CD4-positive, alpha-beta T cell (primary cell): Measurements from ENCODE around the gene RRP12. TPM values are rescaled to one million over a fixed set of nuclear protein-coding genes. Genes with fewer than 3 reads are reported as not detected.

ENCODE experiments used
- ATAC-seq: fragments of 200-7000 bp; cut with Tn5 transposase; one replicate; pipeline ENCODE4 v1.10.0; 2022; ENCODE audit warnings: mild to moderate bottlenecking; ENCODE audit not compliant: poor library complexity
- CTCF ChIA-PET: fragments of 350-600 bp; sonication (Branson Sonifier 250); formaldehyde crosslinking; loops from one replicate; lab custom pipeline; 2021; ENCODE audit warnings: antibody characterized with exemption, inconsistent platforms; lab: Charles Lee
- POLR2A ChIA-PET: fragments of 350-600 bp; sonication (Branson Sonifier 250); formaldehyde crosslinking; loops from one replicate; lab custom pipeline; 2021; ENCODE audit warnings: antibody characterized with exemption, inconsistent platforms; lab: Charles Lee
- DNase-seq, 14 experiments: peaks; one replicate each; pipeline ENCODE4 v3.0.0-alpha.2; 2013 to 2020; ENCODE audit warnings: mixed read lengths in 2 of 14
- H3K27ac ChIP-seq, 2 donors: one replicate each; pipeline versions ENCODE4 v1.5.1 to v1.7.0; 2013; ENCODE audit warnings: low read length in 2 of 2, low read depth in 1 of 2, mild to moderate bottlenecking in 1 of 2
- H3K27me3 ChIP-seq, 2 experiments: 1 replicate in 1 of 2; 2 replicates in 1 of 2; pipeline versions ENCODE4 v1.6.1 to v1.7.0; 2013; ENCODE audit warnings: low read length in 2 of 2, control low read depth in 1 of 2, mild to moderate bottlenecking in 1 of 2, moderate library complexity in 1 of 2; ENCODE audit not compliant: insufficient read depth in 2 of 2, control insufficient read depth in 1 of 2
- H3K36me3 ChIP-seq: one replicate; pipeline ENCODE4 v1.6.1; 2013; ENCODE audit warnings: low read length, control low read depth; ENCODE audit not compliant: insufficient read depth
- H3K4me1 ChIP-seq: one replicate; pipeline ENCODE4 v1.6.1; 2013; ENCODE audit warnings: low read length, control low read depth; ENCODE audit not compliant: insufficient read depth
- H3K4me3 ChIP-seq: one replicate; pipeline ENCODE4 v1.5.1; 2013; ENCODE audit warnings: mild to moderate bottlenecking, low read length, moderate library complexity
- H3K9me3 ChIP-seq, 2 experiments: 1 replicate in 1 of 2; 2 replicates in 1 of 2; pipeline versions ENCODE4 v1.6.1 to v1.7.0; 2013; ENCODE audit warnings: low read length in 2 of 2, mild to moderate bottlenecking in 2 of 2, control low read depth in 1 of 2, moderate library complexity in 1 of 2; ENCODE audit not compliant: control insufficient read depth in 1 of 2, insufficient read depth in 1 of 2
- H3K27ac Mint-ChIP-seq: one replicate; pipeline ENCODE4 v1.8.0; 2020; ENCODE audit warnings: mixed read lengths
- H3K27me3 Mint-ChIP-seq: one replicate; pipeline ENCODE4 v1.8.0; 2021; ENCODE audit warnings: mixed read lengths
- H3K36me3 Mint-ChIP-seq: one replicate; pipeline ENCODE4 v1.8.0; 2021; ENCODE audit warnings: low read depth, mixed read lengths
- H3K4me1 Mint-ChIP-seq: one replicate; pipeline ENCODE4 v1.8.0; 2021; ENCODE audit warnings: low read depth, mixed read lengths
- H3K4me3 Mint-ChIP-seq: one replicate; pipeline ENCODE4 v1.8.0; 2020; ENCODE audit warnings: mild to moderate bottlenecking, mixed read lengths
- H3K9me3 Mint-ChIP-seq: one replicate; pipeline ENCODE4 v1.8.0; 2020; ENCODE audit warnings: mixed read lengths
- CTCF ChIP-seq: fragments of 200-600 bp; IDR thresholded peaks from one replicate; pipeline ENCODE4 v1.8.0; 2022; ENCODE audit warnings: antibody characterized with exemption, mild to moderate bottlenecking
- intact Hi-C, 2 experiments: fragments of 100-400 bp; cut with DNase I in 1 of 2; cut with micrococcal nuclease in 1 of 2; formaldehyde crosslinking; loops; one replicate each; pipeline versions ENCODE4 v1.15.1 to v1.9.0; 2023 to 2025; cut with DNase I, micrococcal nuclease
- total RNA-seq, 174 experiments: library from RNA in 2 of 174; stranded (reverse) in 2 of 174; gene quantifications; one replicate each; pipeline ENCODE4 v1.2.3 and lab custom pipeline; 2021 to 2026

The RRP12 gene
- total RNA-seq, 2 experiments from 2014 or later, result 84.2 to 87.6 TPM

- Histone ChIP-seq H3K36me3 (no peaks in the 10 kb centered on the region), H3K4me1 (peaks cover 36% of the 10 kb centered on the region), H3K4me3 (no peak overlapping the region), H3K9me3 (no peaks in the 10 kb centered on the region), H3K27me3 (no peaks in the 10 kb centered on the region), H3K27ac (no peak overlapping the region)
- ATAC-seq, result no peak
- ChIA-PET CTCF (interaction anchor here (1.1 kb wide), 1 partner anchor 43 kb away, joined by 3 read pairs; no protein-coding TSS in a partner anchor), POLR2A (interaction anchor here (1.3 to 3.2 kb wide), 2 partner anchors 10 to 12 kb away, joined by 5 to 18 read pairs; partner anchors contain the start of gene FRAT2)
- Mint-ChIP-seq H3K27ac (peak overlapping the region; percentile 89), H3K27me3 (no peaks in the 10 kb centered on the region), H3K4me1 (peaks cover 43% of the 10 kb centered on the region), H3K4me3 (peak overlapping the region; percentile 97), H3K36me3 (peaks cover 19% of the 10 kb centered on the region), H3K9me3 (no peaks in the 10 kb centered on the region)
- DNase-seq, result no peak
- TF ChIP-seq CTCF, result no peak
- intact Hi-C loops, result no loop called here
Observed at GRCh38 chr10:97321804-97322190, 79.3 kb downstream of the RRP12 start.

- no peaks in the 10 kb centered on the region for H3K27me3 Mint-ChIP-seq
- peaks cover 41% of the 10 kb centered on the region for H3K4me1 Mint-ChIP-seq
- Histone ChIP-seq H3K27ac (peak overlapping the region in 1 of 2 donors; percentile 66), H3K4me3 (peak overlapping the region; percentile 65), H3K9me3 (no peaks in the 10 kb centered on the region), H3K36me3 (no peaks in the 10 kb centered on the region), H3K4me1 (peaks cover 36% of the 10 kb centered on the region), H3K27me3 (no peaks in the 10 kb centered on the region)
- peak overlapping the region; percentile 89 for H3K27ac Mint-ChIP-seq
- H3K4me3 Mint-ChIP-seq, result peak overlapping the region; percentile 97
- ChIA-PET POLR2A (interaction anchor here (1.3 to 3.2 kb wide), 2 partner anchors 11 to 13 kb away, joined by 5 to 18 read pairs; partner anchors contain the start of gene FRAT2), CTCF (interaction anchor here (1.1 kb wide), 1 partner anchor 43 kb away, joined by 3 read pairs; no protein-coding TSS in a partner anchor)
- no peak for TF ChIP-seq CTCF
- ATAC-seq, result no peak
- DNase-seq, result peak in 4 of 14 experiments; percentile 12 to 43 (median 28)
- H3K36me3 Mint-ChIP-seq, result peaks cover 19% of the 10 kb centered on the region
- intact Hi-C loops, result no loop called here
- H3K9me3 Mint-ChIP-seq, result no peaks in the 10 kb centered on the region
Observed at GRCh38 chr10:97321032-97321803, 79.9 kb downstream of the RRP12 start.

GRCh38 chr10:97320480-97321031 is 80.6 kb downstream of the RRP12 start:
- ATAC-seq (peak; percentile 3), DNase-seq (peak in 9 of 14 experiments; percentile 8 to 43 (median 17))
- no peak for TF ChIP-seq CTCF
- H3K36me3 Mint-ChIP-seq, result peaks cover 19% of the 10 kb centered on the region
- Histone ChIP-seq H3K4me1 (peaks cover 36% of the 10 kb centered on the region), H3K9me3 (no peaks in the 10 kb centered on the region), H3K27ac (peak overlapping the region; percentile 66 to 72), H3K36me3 (no peaks in the 10 kb centered on the region), H3K4me3 (peak overlapping the region; percentile 65), H3K27me3 (no peaks in the 10 kb centered on the region)
- H3K4me1 Mint-ChIP-seq, result peaks cover 38% of the 10 kb centered on the region
- peak overlapping the region; percentile 97 for H3K4me3 Mint-ChIP-seq
- POLR2A ChIA-PET, result interaction anchor here (0.8 to 3.5 kb wide), 11 partner anchors 8 to 488 kb away, joined by 3 to 178 read pairs (median 12); partner anchors contain the start of genes ARHGAP19, FRAT2, RRP12 and UBTD1
- peak overlapping the region; percentile 89 for H3K27ac Mint-ChIP-seq
- CTCF ChIA-PET, result interaction anchor here (1.7 to 2.2 kb wide), 3 partner anchors 8 to 42 kb away, joined by 4 to 24 read pairs (median 10); partner anchors contain the start of gene FRAT2
- intact Hi-C loops, result loop anchor here (1.0 kb wide), 2 partner anchors 12 to 13 kb away; no protein-coding TSS in a partner anchor
- no peaks in the 10 kb centered on the region for H3K27me3 Mint-ChIP-seq
- no peaks in the 10 kb centered on the region for H3K9me3 Mint-ChIP-seq
